Panc1 (cell line): ENCODE data around the gene MKLN1. TPM values are rescaled to one million over a fixed set of nuclear protein-coding genes. Genes with fewer than 3 reads are reported as not detected.
A peak's percentile ranks its signal among the peaks of the same experiment; 100 is the strongest.

Experiments
- ATAC-seq: fragments of 200-7000 bp; cut with Tn5 transposase; 2 replicates; pipeline ENCODE4 v1.9.1; 2020; ENCODE audit warnings: mild to moderate bottlenecking, moderate library complexity
- BruUV-seq: library from RNA; stranded (reverse); fragments of 400-500 nt; replicated peaks from 2 replicates; lab custom pipeline; 2021; lab: Mats Ljungman, UMichigan
- CTCF ChIA-PET: fragments of 300-600 bp; sonication (Branson Sonifier 250); formaldehyde crosslinking; loops from one replicate; lab custom pipeline; 2022; ENCODE audit warnings: antibody characterized with exemption; lab: Charles Lee
- POLR2A ChIA-PET: fragments of 300-600 bp; sonication (Branson Sonifier 250); formaldehyde crosslinking; loops from one replicate; lab custom pipeline; 2022; ENCODE audit warnings: antibody characterized with exemption; lab: Charles Lee
- DNase-seq: peaks from one replicate; pipeline ENCODE4 v3.0.0-alpha.2; 2010; ENCODE audit warnings: low read depth, low spot score
- H3K27ac ChIP-seq: 2 replicates; pipeline ENCODE4 v1.5.1; 2011; ENCODE audit warnings: mild to moderate bottlenecking, low read length, inconsistent platforms
- H3K27me3 ChIP-seq: fragments of 200-500 bp; sonication (Bioruptor generic); 2 replicates; pipeline ENCODE4 v1.6.0; 2014; ENCODE audit warnings: low read length, inconsistent platforms; ENCODE audit not compliant: control insufficient read depth, insufficient read depth
- H3K36me3 ChIP-seq: fragments of 200-500 bp; sonication (Bioruptor generic); 2 replicates; pipeline ENCODE4 v1.5.1; 2014; ENCODE audit warnings: inconsistent platforms, mild to moderate bottlenecking, low read length, moderate library complexity; ENCODE audit not compliant: control insufficient read depth, insufficient read depth
- H3K4me1 ChIP-seq: 2 replicates; pipeline ENCODE4 v1.5.1; 2011; ENCODE audit warnings: inconsistent platforms, mild to moderate bottlenecking, low read length, moderate library complexity; ENCODE audit not compliant: control insufficient read depth, insufficient read depth
- H3K4me3 ChIP-seq, 2 experiments: 2 replicates each; pipeline ENCODE4 v1.5.1; 2011 to 2012; ENCODE audit warnings: low read depth in 2 of 2, low read length in 2 of 2, mild to moderate bottlenecking in 2 of 2, inconsistent platforms in 1 of 2, moderate library complexity in 1 of 2
- H3K9me3 ChIP-seq: fragments of 200-500 bp; sonication (Bioruptor generic); 2 replicates; pipeline ENCODE4 v1.5.1; 2014; ENCODE audit warnings: low read depth, mild to moderate bottlenecking, inconsistent platforms, low read length, moderate library complexity; ENCODE audit not compliant: control insufficient read depth, insufficient read depth
- CTCF ChIP-seq: fragments of 450-650 bp; IDR thresholded peaks from 2 replicates; pipeline ENCODE4 v1.5.1; 2017; ENCODE audit warnings: mild to moderate bottlenecking
- POLR2AphosphoS5 ChIP-seq: IDR thresholded peaks from 2 replicates; pipeline ENCODE4 v1.6.1; 2012; ENCODE audit warnings: mild to moderate bottlenecking, low read depth, low read length, moderate library complexity
- REST ChIP-seq, 2 experiments: IDR thresholded peaks; 2 replicates each; pipeline ENCODE4 v1.6.1; 2011 to 2012; ENCODE audit warnings: low read depth in 2 of 2, control low read depth in 1 of 2, low read length in 1 of 2, mild to moderate bottlenecking in 1 of 2, moderate library complexity in 1 of 2; ENCODE audit not compliant: insufficient read depth in 1 of 2
- SIN3A ChIP-seq: IDR thresholded peaks from 2 replicates; pipeline ENCODE4 v1.6.1; 2012; ENCODE audit warnings: low read depth, mild to moderate bottlenecking, low read length, moderate library complexity, borderline replicate concordance; ENCODE audit not compliant: insufficient read depth
- TCF7L2 ChIP-seq: IDR thresholded peaks from 2 replicates; pipeline ENCODE4 v1.6.1; 2011; ENCODE audit warnings: mild to moderate bottlenecking, low read depth, low read length, inconsistent platforms
- in situ Hi-C: cut with HindIII; loops from 2 replicates; pipeline ENCODE4 v1.10.0; 2016; ENCODE audit warnings: low sequenced_read_pairs, low pct_unique_long_range_greater_than_20kb
- intact Hi-C: fragments of 100-400 bp; cut with micrococcal nuclease; formaldehyde crosslinking; loops from one replicate; pipeline ENCODE4 v1.10.0; 2022; ENCODE audit not compliant: unreplicated experiment
- total RNA-seq: library from RNA; stranded (reverse); gene quantifications from one replicate; pipeline ENCODE4 v1.2.1, GENCODE V29; 2021; ENCODE audit not compliant: unreplicated experiment

MKLN1 gene
- total RNA-seq, 1 experiment from 2014 or later, result 46.4 TPM

DNA sequence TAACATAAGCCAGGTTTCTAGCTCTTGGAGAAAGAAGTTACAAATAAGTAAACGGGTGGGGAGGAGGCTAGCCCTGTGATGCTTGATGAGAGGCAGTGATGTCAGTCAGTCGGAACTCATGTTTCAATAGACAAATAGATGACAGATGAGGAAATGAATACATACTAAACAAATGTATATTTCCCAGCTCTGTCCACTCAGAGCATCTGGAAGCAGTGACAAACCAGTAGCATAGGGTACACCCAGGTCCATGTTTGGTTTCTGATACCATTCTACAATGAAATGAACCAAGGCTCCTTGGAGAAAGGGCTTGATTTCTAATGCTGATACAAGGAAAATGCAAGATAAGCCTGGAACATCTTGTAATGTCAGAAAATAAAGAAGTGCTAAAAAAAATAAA is 198.1 kb downstream of the MKLN1 start:
- no peaks in the 10 kb centered on the region for H3K9me3 ChIP-seq
- H3K27me3 ChIP-seq, result no peaks in the 10 kb centered on the region
- H3K27ac ChIP-seq, result no peak overlapping the region
- no peak overlapping the region for H3K4me3 ChIP-seq
- no TSS peak for BruUV-seq
- ChIA-PET CTCF (no interaction called here), POLR2A (interaction anchor here (0.7 kb wide), 1 partner anchor 635 kb away, joined by 3 read pairs; no protein-coding TSS in a partner anchor)
- no peaks in the 10 kb centered on the region for H3K4me1 ChIP-seq
- in situ Hi-C loops (no loop called here), intact Hi-C loops (no loop called here)
- ATAC-seq (no peak), DNase-seq (peak; percentile 61)
- H3K36me3 ChIP-seq, result no peaks in the 10 kb centered on the region
- TF ChIP-seq POLR2AphosphoS5 (no peak), TCF7L2 (no peak)

DNA sequence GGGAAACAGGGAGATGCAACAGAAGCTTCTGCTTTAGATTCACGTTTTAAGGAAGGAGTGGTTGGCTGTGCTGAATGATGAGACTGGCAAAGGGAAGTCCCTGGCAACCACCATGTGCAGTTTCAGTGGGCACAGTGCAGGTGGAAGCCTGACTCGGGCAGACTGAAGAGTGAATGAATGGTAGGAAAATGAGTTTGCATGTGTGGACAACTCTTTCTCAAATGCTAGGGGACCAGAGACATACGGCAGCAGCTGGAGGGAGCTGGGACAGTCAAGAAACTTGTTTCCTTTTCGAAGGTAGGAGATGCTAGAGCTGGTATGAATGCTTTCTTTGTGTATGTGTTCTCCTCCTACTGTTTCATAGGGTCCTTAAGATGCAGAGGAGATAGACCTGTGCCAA is 199.8 kb downstream of the MKLN1 start:
- no TSS peak for BruUV-seq
- no peaks in the 10 kb centered on the region for H3K4me1 ChIP-seq
- ATAC-seq, result 0 out of 2 replicates have a peak, but pooled peaks have one; percentile 42
- no peak for TF ChIP-seq SIN3A
- in situ Hi-C loops (no loop called here), intact Hi-C loops (no loop called here)
- CTCF ChIA-PET, result no interaction called here
- DNase-seq, result no peak
- no peaks in the 10 kb centered on the region for H3K36me3 ChIP-seq
- H3K4me3 ChIP-seq, result no peak overlapping the region
- no peak overlapping the region for H3K27ac ChIP-seq
- H3K9me3 ChIP-seq, result no peaks in the 10 kb centered on the region
- no peaks in the 10 kb centered on the region for H3K27me3 ChIP-seq
- POLR2A ChIA-PET, result no interaction called here

DNA sequence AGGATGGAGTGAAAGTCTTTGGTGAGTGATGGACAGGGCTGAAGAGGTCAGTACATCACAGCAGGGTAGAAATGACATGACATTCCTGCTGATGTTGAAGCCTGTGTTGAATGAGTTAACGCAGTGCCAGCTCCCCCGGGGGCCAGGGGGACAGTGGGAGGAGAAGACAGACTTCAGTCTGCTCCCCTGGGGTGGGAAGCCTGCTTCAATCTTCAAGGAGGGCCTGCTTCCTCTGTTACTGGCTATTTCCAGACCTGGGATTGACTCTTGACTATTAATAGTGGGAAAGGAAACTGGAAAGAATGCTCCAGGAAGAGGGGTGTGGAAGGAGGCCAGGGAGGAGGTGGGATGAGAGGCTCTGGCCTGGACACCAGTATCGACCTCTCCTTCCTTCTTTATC is 201.5 kb downstream of the MKLN1 start:
- TF ChIP-seq TCF7L2 (no peak), SIN3A (no peak), REST (IDR thresholded peaks at IDR 0.05; ENCODE audit: insufficient read depth in 1 of 2, low read depth in 2 of 2, low read length in 1 of 2) (no peak), CTCF (no peak), POLR2AphosphoS5 (no peak)
- no peak overlapping the region for H3K27ac ChIP-seq
- no peaks in the 10 kb centered on the region for H3K9me3 ChIP-seq
- POLR2A ChIA-PET, result no interaction called here
- H3K36me3 ChIP-seq, result no peaks in the 10 kb centered on the region
- no peak overlapping the region for H3K4me3 ChIP-seq
- DNase-seq (no peak), ATAC-seq (no peak)
- CTCF ChIA-PET, result no interaction called here
- intact Hi-C loops (no loop called here), in situ Hi-C loops (no loop called here)
- H3K27me3 ChIP-seq, result no peaks in the 10 kb centered on the region
- H3K4me1 ChIP-seq, result peaks cover 4% of the 10 kb centered on the region; the same call in 1 of the 2 replicates
- BruUV-seq, result no TSS peak
